A549 treated with dexamethasone at 1 μM for 4 hours (cell line): ENCODE measurements around the gene SPDYC. TPM values are rescaled to one million over a fixed set of nuclear protein-coding genes. Genes with fewer than 3 reads are reported as not detected.

Source experiments
- total RNA-seq: library from RNA; stranded (reverse); fragments of 200-300 nt; extraction: Qiagen RNA extraction; gene quantifications from 5 replicates; pipeline ENCODE4 v1.2.3, GENCODE V29; 2022

The SPDYC gene, protein sequence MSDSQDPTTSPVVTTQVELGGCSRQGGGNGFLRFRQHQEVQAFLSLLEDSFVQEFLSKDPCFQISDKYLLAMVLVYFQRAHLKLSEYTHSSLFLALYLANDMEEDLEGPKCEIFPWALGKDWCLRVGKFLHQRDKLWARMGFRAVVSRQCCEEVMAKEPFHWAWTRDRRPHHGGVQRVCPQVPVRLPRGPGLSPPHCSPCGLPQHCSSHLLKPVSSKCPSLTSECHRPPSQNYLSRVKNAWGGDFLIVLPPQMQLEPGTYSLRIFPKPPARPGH
- total RNA-seq = not detected in 5 replicates

GRCh38 chr11:65170058-65170534 is at the start of gene SPDYC:
Gene SPDYC, plus strand, starts transcription at chr11:65170233. Its CDS starts 1,125 bp downstream, at chr11:65171358.

DNA sequence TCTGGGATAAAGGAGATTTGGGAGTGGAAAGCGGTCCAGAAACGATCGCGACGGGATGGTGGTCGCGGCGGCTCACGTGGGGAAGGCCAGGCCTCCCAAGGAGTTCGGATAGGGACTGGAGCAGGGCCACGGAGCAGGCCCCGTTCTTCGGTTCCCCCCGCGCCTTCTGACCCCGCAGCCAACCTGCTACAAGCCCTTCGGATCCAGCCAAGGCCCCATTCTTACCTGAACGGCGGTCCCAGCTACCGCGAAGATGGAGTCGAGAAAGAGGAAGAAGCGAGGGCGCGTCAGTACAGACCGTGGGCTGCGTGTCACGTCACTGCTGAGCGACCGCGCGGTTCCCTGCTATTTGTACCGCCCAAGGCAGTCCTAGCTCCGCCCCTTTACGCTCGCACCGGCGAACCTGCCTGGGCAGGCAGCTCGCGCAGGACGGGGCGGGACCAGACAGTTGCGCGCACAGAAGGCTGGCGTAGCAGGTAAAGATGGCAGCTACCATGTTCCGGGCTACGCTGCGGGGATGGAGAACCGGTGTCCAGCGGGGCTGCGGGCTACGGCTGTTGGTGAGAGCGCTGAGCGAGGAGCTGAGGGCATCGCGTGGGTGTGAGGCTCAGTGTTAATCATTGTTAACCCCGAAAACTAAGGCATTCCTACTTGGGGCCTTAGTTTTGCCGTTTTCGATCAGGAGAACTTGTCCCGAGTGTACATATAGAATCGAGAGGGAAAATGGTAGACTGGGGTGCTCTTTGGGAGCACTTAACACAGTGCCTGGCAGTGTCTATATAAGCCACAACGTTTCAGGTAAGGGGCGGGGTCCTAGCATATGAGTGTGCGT is 48.0 kb upstream of the SPDYC start, which contains the start of the genes FAU and MRPL49:
Gene FAU, minus strand, starts transcription at position 270 of the 832 bp plus-strand sequence. CDS start 321 bp downstream, outside the sequence.
Gene MRPL49, plus strand, starts transcription at position 457 of the 832 bp plus-strand sequence. Its CDS starts 26 bp downstream, at position 483.

GRCh38 chr11:65134240-65134951 is 35.6 kb upstream of the SPDYC start, which contains the start of gene SYVN1:
Gene SYVN1, minus strand, starts transcription at chr11:65134519. Its CDS starts 918 bp downstream, at chr11:65133601.

GRCh38 chr11:65181569-65182257 is 11.7 kb downstream of the SPDYC start, which contains the start of gene CAPN1:
Gene CAPN1, plus strand, starts transcription at chr11:65181928. Its CDS starts 774 bp downstream, at chr11:65182702.

Other genes with a start within 250 kb of the SPDYC start
- gene PPP2R5B, start 245.5 kb upstream of the SPDYC start, total RNA-seq = 3.5 to 4.4 TPM (median 4.1 TPM) in 5 replicates
- not detected in 5 replicates for gene GPHA2, start 234.3 kb upstream of the SPDYC start, total RNA-seq
- not detected in 5 replicates for gene MAJIN, start 198.1 kb upstream of the SPDYC start, total RNA-seq
- 0.33 to 0.65 TPM (median 0.47 TPM) in 5 replicates for gene BATF2, start 173.3 kb upstream of the SPDYC start, total RNA-seq
- 172 to 187 TPM (median 178 TPM) in 5 replicates for gene ARL2, start 156.1 kb upstream of the SPDYC start, total RNA-seq
- 18.9 to 23.9 TPM (median 22.8 TPM) in 5 replicates for gene SNX15, start 142.8 kb upstream of the SPDYC start, total RNA-seq
- 33.5 to 51.7 TPM (median 49.0 TPM) in 5 replicates for gene SAC3D1, start 129.0 kb upstream of the SPDYC start, total RNA-seq
- gene NAALADL1, start 111.7 kb upstream of the SPDYC start, total RNA-seq = 0.18 TPM in 1 of 5 replicates, not detected in the others
- gene CDCA5, start 86.2 kb upstream of the SPDYC start, total RNA-seq = 64.4 to 77.1 TPM (median 72.9 TPM) in 5 replicates
- 33.7 to 38.4 TPM (median 36.4 TPM) in 5 replicates for gene ZFPL1, start 86.0 kb upstream of the SPDYC start, total RNA-seq
- 55.8 to 61.2 TPM (median 60.5 TPM) in 5 replicates for gene VPS51, start 74.0 kb upstream of the SPDYC start, total RNA-seq
- gene TM7SF2, start 58.4 kb upstream of the SPDYC start, total RNA-seq = 4.6 to 8.6 TPM (median 5.9 TPM) in 5 replicates
- gene ZNHIT2, start 52.5 kb upstream of the SPDYC start, total RNA-seq = 11.1 to 19.9 TPM (median 19.4 TPM) in 5 replicates
- 854 to 960 TPM (median 861 TPM) in 5 replicates for gene FAU, start 48.1 kb upstream of the SPDYC start, total RNA-seq
- gene MRPL49, start 47.9 kb upstream of the SPDYC start, total RNA-seq = 66.1 to 73.7 TPM (median 68.6 TPM) in 5 replicates
- 24.1 to 42.1 TPM (median 41.2 TPM) in 5 replicates for gene SYVN1, start 35.7 kb upstream of the SPDYC start, total RNA-seq
- gene CAPN1, start 11.7 kb downstream of the SPDYC start, total RNA-seq = 85.0 to 136 TPM (median 126 TPM) in 5 replicates
- gene POLA2, start 91.7 kb downstream of the SPDYC start, total RNA-seq = 12.0 to 15.3 TPM (median 13.3 TPM) in 5 replicates
- gene CDC42EP2, start 144.6 kb downstream of the SPDYC start, total RNA-seq = 16.1 to 22.5 TPM (median 19.6 TPM) in 5 replicates
- 38.8 to 42.8 TPM (median 42.2 TPM) in 5 replicates for gene DPF2, start 163.6 kb downstream of the SPDYC start, total RNA-seq
- 0.80 to 1.2 TPM (median 1.0 TPM) in 5 replicates for gene TIGD3, start 184.5 kb downstream of the SPDYC start, total RNA-seq
- 10.7 to 16.6 TPM (median 15.4 TPM) in 5 replicates for gene SLC25A45, start 212.4 kb downstream of the SPDYC start, total RNA-seq
- gene FRMD8, start 216.4 kb downstream of the SPDYC start, total RNA-seq = 34.3 to 52.8 TPM (median 49.7 TPM) in 5 replicates